Colon (tissue), 2 donors: ENCODE results near the gene CLEC16A.
"Not testable (repeated sequence)": the region's sequence is repeated elsewhere in the genome, so short reads cannot be mapped to it uniquely, and the experiment has no call there.

Experiments
- FAIRE-seq: peaks from 2 replicates; lab custom pipeline; 2012; peaks lifted over from hg19 to GRCh38; lab: Jason Lieb, UNC
- donor health status: control.
- donor health status: control.

CLEC16A gene

DNA sequence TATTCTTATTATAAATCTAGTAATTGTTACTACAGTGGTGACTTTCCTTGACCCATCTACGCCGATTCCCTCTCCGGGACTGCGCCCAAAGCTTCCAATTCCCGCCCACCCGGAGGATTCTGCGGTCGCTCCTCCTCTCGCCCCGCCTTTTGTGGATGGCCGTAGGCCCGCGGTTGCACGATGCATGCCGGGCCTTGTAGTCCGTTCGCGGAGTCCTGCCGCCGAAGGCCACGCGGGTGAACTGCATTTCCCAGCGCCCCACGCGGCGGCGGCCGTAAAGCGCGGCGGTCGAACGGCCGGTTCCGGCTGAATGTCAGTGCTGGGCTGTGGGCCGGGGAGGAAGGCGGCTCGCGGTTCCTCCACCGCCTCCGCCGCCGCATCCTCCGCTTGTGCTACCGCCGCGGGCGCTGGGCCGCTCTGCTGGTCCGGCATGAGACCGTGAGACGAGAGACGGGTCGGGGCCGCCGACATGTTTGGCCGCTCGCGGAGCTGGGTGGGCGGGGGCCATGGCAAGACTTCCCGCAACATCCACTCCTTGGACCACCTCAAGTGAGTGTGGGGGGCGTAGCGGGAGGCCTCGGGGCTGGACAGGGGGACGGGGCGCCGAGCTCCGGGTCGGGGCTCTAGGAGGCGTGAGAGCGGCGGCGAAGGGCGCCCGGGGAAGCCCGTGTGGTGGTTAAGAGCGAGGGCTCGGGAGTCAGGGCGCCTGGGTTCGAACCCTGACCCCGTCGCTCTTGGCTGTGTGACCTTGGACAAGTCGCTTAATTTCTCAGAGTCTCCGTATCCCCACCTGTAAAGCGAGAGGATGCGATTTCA is at the start of gene CLEC16A:
Gene CLEC16A (plus strand): TSS at position 316 of the 816 bp plus-strand sequence. CDS start 154 bp downstream, at position 470.
- FAIRE-seq: peak; percentile 24

DNA sequence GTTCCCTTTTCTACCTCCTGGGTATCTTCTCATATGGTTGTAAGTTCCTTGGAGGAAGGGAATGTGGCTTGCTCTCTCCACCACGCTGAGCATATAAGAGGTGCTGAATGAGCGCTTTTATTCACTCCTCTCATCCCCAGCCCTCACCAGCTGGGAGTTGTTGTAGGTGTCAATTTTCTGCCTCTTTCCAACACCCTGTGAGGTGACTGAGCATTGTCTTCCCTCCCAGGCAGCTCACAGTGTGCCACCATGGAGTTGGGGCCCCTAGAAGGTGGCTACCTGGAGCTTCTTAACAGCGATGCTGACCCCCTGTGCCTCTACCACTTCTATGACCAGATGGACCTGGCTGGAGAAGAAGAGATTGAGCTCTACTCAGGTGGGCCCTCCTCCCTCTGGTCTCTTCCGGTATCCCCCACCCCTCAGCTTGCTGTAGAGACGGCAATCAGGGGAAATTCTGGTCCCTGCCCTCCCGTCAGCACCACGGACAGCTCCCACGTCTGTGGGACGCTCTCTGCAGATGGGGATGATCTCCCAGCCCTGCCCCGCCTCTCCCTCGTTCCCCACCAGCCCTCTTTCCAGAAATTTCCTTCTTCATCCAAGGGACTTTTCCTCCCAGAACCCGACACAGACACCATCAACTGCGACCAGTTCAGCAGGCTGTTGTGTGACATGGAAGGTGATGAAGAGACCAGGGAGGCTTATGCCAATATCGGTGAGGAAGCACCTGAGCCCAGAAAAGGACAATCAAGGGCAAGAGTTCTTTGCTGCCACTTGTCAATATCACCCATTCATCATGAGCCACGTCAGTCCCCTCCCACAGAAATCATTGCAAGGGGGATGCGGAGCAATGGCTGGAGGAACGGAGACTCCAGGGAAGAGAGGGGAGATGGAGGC is 49.1 kb upstream of the CLEC16A start:
- FAIRE-seq: no peak

DNA sequence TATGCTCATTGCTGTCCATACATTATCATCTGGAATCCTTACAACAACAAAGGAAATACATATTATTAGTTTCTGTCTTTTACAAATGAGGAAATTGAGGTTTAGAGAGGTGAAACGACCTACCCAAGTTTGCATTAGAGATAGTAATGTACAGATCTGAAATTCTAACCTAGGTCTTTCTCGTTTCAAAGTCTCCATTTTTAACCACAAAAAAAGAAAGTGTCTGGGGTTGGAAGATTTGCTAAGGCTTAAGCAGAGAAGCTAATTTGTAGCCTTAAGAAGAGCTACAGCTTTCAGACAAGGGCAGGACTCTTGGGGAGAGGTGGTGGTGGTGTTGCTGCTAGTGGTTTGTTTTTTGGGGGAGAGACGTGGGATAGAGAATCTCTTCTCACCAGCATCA is 48.2 kb upstream of the CLEC16A start:
- no peak for FAIRE-seq

DNA sequence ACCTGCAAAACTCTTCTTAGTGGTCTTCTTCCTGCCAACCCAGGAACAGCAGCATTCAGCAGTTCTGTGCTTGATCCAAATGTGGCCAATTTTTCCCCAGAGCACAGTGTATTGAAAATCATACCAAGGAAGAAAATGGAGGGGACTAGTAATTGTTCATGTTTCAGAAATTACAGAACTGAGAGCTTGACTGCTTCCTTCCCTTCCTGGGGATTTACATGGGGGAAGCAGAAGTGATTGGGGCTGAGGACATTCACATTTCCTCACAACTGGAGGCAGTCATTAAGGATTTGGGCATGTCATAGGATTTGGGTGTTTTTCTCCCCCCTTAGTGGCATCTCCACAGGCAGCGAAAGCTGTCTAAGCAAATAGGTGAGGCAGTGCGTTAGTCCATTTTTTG is 47.6 kb upstream of the CLEC16A start:
- no peak for FAIRE-seq

- no peak for FAIRE-seq
Observed at GRCh38 chr16:10897134-10897533, 47.2 kb upstream of the CLEC16A start.

DNA sequence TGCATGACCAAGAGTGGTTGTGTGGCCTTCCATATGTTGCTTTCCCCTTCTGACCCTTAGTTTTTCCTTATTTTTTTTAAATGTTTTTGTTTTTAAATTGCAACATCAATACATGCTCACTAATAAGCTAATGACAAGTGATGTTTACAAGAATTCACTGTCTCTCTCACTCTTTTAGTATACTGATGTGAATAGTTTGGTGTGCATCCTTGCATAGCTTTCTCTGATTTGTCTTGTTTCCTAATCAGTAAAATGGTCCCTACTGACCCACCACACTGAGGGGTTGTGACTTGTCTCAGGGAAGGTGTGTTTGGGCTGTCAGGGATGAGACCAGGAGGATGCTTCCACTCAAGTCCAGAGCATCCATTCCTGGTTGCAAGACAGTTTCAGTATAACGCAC is 41.4 kb upstream of the CLEC16A start:
- FAIRE-seq: no peak

GRCh38 chr16:10906482-10906881 is 37.9 kb upstream of the CLEC16A start:
- no peak for FAIRE-seq

DNA sequence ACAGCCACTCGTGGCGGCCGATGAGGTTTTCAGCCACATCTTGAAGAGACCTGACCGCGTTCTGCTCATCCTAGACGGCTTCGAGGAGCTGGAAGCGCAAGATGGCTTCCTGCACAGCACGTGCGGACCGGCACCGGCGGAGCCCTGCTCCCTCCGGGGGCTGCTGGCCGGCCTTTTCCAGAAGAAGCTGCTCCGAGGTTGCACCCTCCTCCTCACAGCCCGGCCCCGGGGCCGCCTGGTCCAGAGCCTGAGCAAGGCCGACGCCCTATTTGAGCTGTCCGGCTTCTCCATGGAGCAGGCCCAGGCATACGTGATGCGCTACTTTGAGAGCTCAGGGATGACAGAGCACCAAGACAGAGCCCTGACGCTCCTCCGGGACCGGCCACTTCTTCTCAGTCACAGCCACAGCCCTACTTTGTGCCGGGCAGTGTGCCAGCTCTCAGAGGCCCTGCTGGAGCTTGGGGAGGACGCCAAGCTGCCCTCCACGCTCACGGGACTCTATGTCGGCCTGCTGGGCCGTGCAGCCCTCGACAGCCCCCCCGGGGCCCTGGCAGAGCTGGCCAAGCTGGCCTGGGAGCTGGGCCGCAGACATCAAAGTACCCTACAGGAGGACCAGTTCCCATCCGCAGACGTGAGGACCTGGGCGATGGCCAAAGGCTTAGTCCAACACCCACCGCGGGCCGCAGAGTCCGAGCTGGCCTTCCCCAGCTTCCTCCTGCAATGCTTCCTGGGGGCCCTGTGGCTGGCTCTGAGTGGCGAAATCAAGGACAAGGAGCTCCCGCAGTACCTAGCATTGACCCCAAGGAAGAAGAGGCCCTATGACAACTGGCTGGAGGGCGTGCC is 37.2 kb upstream of the CLEC16A start:
- FAIRE-seq: no peak

GRCh38 chr16:10907757-10908045 is 36.7 kb upstream of the CLEC16A start:
- FAIRE-seq: no peak

- FAIRE-seq: no peak
Observed at GRCh38 chr16:10911267-10911666, 33.1 kb upstream of the CLEC16A start.

- FAIRE-seq: no peak
Observed at GRCh38 chr16:10916534-10916933, 27.8 kb upstream of the CLEC16A start.

GRCh38 chr16:10918294-10919002 is 25.9 kb upstream of the CLEC16A start:
- FAIRE-seq: no peak

GRCh38 chr16:10919003-10919351 is 25.4 kb upstream of the CLEC16A start:
- no peak for FAIRE-seq

- FAIRE-seq: no peak
Observed at GRCh38 chr16:10920726-10921427, 23.5 kb upstream of the CLEC16A start.

DNA sequence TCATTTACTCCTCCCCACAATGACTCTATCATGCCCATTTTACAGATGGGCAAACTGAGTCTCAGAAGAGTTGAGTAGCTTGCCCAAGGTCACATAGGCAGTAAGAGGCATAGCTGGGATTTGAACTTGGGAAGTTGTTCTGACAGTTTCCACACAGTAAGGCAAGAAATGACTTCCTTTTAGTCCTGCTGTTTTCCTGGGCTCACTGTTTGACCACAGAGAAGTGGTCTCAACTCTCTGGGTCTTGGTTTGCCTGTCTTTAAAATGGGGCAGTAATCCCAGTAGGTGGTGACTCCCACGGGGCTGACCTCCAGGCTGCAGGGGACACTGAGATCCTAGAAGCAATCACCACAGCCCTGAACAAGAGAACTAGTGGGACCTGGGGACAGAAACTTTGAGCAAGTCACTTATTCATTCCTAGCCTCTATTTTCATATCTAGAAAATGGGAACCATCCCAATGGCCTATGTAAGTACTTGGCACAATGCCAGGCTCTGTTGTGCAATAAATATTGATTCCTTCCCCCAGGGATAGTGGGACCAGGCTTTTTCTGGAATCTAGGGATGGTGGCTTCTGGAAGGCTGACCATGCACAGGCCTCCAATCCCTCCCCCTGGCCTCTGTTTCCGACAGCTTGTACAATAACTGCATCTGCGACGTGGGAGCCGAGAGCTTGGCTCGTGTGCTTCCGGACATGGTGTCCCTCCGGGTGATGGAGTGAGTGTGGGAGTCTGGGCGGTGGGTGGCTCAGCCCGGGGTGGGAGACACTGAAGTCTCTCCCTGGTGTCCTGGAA is 22.6 kb upstream of the CLEC16A start:
- no peak for FAIRE-seq

DNA sequence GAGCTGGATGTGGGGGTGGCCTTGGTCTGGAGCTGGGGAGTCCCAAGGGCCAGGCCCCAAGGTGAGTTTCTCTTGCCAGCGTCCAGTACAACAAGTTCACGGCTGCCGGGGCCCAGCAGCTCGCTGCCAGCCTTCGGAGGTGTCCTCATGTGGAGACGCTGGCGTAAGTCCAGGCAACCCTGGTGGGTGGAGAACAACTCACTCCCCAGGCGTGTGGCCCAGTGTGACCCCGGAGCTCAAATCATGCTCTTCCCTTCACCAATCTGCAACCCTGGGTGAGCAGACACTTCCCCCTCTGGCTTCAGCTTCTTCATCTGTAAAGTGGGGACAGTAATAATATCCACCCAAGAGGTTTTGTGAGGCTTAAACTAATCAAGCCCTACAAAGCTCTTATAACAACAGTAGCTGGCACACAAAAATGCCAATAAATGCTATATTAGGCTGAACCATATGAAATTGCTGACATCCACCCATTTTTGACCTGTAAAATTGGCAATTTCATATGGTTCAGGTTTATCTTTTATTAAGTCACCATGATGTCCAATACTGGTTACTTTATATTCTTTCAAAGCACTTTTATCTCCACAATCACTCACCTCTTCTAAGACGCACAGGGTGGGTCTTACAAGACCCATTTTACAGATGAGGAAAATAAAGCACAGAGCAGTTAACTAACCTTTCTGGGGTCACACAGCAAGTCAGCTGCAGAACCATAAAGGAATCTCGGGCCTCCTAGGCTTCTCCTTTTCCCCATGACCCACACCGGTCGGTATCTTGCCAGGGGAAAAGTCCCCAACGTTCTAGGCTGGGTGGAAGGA is 21.8 kb upstream of the CLEC16A start:
- FAIRE-seq: no peak

DNA sequence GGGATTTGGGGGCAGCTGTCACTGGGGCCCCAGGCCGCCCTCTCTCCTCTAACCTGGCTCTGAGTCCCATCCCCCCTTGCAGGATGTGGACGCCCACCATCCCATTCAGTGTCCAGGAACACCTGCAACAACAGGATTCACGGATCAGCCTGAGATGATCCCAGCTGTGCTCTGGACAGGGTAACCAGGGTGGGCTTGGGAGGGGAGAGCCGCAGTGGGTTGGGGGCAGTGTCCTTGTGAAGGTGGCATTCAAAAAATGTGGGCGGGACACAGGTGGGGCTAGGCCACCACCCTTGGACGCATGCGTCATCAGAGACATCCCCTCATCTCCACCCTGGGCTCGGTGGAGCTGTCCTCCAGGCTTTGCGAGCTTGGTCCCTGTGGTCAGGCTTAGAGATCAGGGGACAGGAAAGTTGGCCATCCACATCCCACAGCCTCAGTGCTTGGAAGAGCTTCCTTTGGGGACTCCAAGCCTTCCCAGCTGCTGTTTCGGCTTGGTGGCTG is 21.2 kb upstream of the CLEC16A start:
- no peak for FAIRE-seq

- FAIRE-seq: no peak
Observed at GRCh38 chr16:10923650-10924214, 20.6 kb upstream of the CLEC16A start.

GRCh38 chr16:10925285-10925684 is 19.1 kb upstream of the CLEC16A start:
- FAIRE-seq: not testable (repeated sequence)
